LNCAP (cell line): ENCODE results near the gene STK10.

Experiments
- TF ChIP-seq, protein P1 (sequence below): fragments of 450-650 bp; IDR thresholded peaks from 2 replicates; pipeline ENCODE4 v1.5.1; 2017; ENCODE audit warnings: mild to moderate bottlenecking

The STK10 gene

GRCh38 chr5:172162323-172162986 is 25.6 kb downstream of the STK10 start:
- TF ChIP-seq, protein P1, sequence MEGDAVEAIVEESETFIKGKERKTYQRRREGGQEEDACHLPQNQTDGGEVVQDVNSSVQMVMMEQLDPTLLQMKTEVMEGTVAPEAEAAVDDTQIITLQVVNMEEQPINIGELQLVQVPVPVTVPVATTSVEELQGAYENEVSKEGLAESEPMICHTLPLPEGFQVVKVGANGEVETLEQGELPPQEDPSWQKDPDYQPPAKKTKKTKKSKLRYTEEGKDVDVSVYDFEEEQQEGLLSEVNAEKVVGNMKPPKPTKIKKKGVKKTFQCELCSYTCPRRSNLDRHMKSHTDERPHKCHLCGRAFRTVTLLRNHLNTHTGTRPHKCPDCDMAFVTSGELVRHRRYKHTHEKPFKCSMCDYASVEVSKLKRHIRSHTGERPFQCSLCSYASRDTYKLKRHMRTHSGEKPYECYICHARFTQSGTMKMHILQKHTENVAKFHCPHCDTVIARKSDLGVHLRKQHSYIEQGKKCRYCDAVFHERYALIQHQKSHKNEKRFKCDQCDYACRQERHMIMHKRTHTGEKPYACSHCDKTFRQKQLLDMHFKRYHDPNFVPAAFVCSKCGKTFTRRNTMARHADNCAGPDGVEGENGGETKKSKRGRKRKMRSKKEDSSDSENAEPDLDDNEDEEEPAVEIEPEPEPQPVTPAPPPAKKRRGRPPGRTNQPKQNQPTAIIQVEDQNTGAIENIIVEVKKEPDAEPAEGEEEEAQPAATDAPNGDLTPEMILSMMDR: no peak

DNA sequence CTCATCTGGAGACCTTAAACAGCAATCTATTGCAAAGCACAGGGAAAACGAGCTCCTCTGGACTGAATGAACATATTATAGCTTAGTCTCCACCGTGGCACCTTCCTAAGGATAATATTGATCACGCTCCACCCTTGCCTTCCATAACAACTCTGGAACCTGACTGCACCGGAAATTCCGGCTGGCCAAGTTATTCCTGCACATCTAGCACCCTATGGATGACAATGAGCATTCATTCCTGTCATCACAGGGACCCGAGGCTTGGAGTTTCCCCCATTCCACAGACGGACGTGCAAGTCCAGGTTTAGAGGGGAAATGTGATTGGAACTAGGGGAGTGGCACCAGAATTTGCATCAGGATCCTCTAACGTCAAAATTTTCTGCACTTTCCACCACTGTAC is 27.5 kb downstream of the STK10 start:
- TF ChIP-seq, protein P1: no peak

DNA sequence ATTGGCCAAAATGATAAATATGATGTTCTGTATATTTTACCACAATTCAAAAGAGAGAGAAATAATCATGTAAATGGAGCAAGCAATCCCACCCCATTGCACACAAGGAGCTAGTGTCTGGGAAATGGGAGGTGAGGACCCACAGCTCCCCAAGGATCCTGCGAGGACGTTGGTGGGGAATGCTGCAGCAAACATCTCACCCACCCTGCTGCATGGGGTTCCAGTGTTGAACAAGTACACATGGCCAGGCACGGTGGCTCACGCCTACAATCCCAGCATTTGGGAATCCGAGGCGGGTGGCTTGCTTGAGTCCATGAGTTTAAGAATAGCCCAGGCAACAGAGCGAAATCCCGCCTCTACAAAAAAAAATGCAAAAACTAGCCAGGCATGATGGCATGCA is 29.0 kb downstream of the STK10 start:
- TF ChIP-seq, protein P1: no peak

- TF ChIP-seq, protein P1: no peak
These were observed 31.5 kb downstream of the STK10 start for GRCh38 chr5:172156541-172156994.

DNA sequence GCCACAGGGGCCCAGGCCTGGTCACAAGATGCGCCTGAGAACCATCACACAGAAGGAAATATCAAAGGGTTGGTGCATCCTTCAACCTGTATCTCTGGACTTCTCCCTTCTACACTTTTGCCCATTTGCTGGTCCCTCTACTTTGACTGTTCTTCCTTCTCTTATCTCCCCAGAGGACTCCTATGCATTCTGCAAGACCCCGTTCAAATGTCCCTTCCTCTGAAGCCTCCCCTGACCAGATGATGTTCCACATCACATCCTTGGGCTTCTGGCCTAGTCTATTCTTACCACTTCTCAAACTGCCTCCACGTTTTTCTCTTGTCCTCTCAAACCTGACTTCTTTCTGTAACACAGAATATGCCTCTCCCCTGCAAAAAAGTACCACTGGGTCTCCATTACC is 34.3 kb downstream of the STK10 start:
- TF ChIP-seq, protein P1: no peak

DNA sequence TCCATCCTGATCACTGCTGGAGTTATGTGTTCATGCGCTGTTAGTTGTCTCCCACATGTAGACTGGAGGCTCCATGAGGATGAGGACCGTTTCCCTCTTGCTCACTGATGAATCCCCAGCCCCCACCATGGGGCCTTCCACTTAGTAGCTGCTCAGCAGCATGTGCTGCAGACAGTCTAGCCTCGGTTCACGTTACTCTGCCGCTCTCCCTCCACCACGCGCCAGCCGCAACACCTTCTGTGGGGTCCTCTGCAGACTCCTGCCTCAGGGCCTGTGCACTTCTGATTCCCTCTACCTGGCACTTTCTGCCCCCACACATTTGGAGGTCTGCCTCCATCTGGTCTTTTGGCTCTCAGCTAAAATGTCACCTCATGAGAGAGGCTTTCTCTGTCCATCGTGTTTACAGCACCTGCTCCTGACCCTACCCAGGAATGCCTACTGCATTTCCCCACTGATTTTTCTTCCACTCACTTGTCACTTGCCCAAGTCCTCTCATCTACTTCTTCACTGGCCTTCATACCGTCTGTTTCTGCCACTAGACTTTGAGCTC is 36.3 kb downstream of the STK10 start:
- TF ChIP-seq, protein P1: no peak

GRCh38 chr5:172150514-172151425 is 37.3 kb downstream of the STK10 start:
- TF ChIP-seq, protein P1: no peak
